ENCODE measurements around the gene SH2D3C. TPM values are rescaled to one million over a fixed set of nuclear protein-coding genes. Genes with fewer than 3 reads are reported as not detected.

The SH2D3C gene
- polyA plus RNA-seq, 1 donor from 2014 or later = 14.5 TPM

DNA sequence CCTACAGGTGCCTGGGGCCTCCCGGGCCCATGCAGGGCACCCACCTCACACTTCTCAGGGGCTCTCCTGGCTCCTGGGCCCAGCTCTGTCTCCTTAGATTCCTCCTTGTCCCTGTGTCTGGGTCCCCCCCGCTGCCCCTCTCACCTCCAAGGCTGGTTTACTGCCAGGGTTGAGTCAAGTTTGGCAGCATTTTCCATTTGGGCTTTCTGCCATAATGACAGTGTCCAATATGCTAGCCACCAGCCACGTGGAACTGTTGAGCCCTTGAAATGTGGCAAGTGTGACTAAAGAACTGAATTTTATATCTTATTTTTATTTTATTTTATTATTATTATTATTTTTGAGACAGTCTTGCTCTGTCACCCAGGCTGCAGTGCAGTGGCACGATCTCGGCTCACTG lies 60.7 kb downstream of the SH2D3C start:
- Histone ChIP-seq H3K79me2 (replicated peaks; ENCODE audit: insufficient read depth, low read length) (no peaks in the 10 kb centered on the region), H3K9me2 (ENCODE audit: insufficient read depth, low read length) (no peaks in the 10 kb centered on the region), H3K36me3 (ENCODE audit: insufficient read depth, low read length) (no peaks in the 10 kb centered on the region), H3K4me3 (ENCODE audit: low read length) (no peak overlapping the region), H4K20me1 (ENCODE audit: insufficient read depth) (no peaks in the 10 kb centered on the region), H3K27me3 (ENCODE audit: insufficient read depth, low read depth, low read length) (no peaks in the 10 kb centered on the region), H3K27ac (ENCODE audit: low read length) (no peak overlapping the region), H3F3A (ENCODE audit: insufficient read depth, low read length, poor library complexity, severe bottlenecking) (no peaks in the 10 kb centered on the region), H3K9me3 (ENCODE audit: low read length) (no peaks in the 10 kb centered on the region), H3K4me2 (ENCODE audit: low read length) (no peak overlapping the region), H2AFZ (ENCODE audit: low read depth, low read length) (no peak overlapping the region), H3K9ac (ENCODE audit: low read length) (no peak overlapping the region)
- TF ChIP-seq EZH2 (IDR thresholded peaks at IDR 0.05; ENCODE audit: borderline replicate concordance, insufficient read depth, low read length, poor library complexity, severe bottlenecking) = no peak
- no peak for TF ChIP-seq REST (IDR thresholded peaks at IDR 0.05; ENCODE audit: borderline replicate concordance)
- no peak for TF ChIP-seq TAF1 (IDR thresholded peaks at IDR 0.05; ENCODE audit: low read depth)
- no peak for TF ChIP-seq RAD21 (conservative IDR thresholded peaks at IDR 0.05)
- no peak for TF ChIP-seq EP300 (conservative IDR thresholded peaks at IDR 0.05; ENCODE audit: poor library complexity, severe bottlenecking)
- no peak for TF ChIP-seq MXI1 (conservative IDR thresholded peaks at IDR 0.05; ENCODE audit: poor library complexity, severe bottlenecking)
- no peak for TF ChIP-seq SMC3 (conservative IDR thresholded peaks at IDR 0.05; ENCODE audit: poor library complexity)
- no peak for TF ChIP-seq CTCF (IDR thresholded peaks at IDR 0.05; ENCODE audit: poor library complexity, severe bottlenecking)
- no peak for TF ChIP-seq POLR2AphosphoS5 (IDR thresholded peaks at IDR 0.05)

DNA sequence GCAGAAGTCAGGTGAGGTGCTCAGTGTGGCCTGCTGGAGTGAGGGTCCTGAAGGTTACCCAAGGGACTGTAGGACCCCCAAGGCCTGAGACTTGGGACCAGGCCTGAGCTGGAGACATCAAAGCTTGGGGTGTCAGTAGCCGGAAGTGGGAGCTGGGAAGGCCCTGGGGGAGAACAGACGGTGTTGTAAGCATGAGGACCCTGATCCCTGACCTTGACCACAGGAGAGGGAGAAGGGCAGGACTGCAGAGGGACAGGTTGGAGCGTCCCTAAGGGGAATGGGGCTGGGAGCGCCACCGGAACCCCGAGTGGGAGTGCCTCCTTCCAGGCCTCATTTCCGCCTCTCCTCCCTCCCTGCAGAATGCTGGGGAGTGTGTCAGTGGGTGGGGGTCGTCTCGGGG lies 62.1 kb downstream of the SH2D3C start:
- H3K9ac ChIP-seq (ENCODE audit: low read length) = peak overlapping the region; percentile 62
- peak overlapping the region; percentile 34 for H3K4me2 ChIP-seq (ENCODE audit: low read length)
- no peaks in the 10 kb centered on the region for H3K36me3 ChIP-seq (ENCODE audit: insufficient read depth, low read length)
- H3K9me3 ChIP-seq (ENCODE audit: low read length) = no peaks in the 10 kb centered on the region
- no peaks in the 10 kb centered on the region for H3K9me2 ChIP-seq (ENCODE audit: insufficient read depth, low read length)
- H3K79me2 ChIP-seq (replicated peaks; ENCODE audit: insufficient read depth, low read length) = no peaks in the 10 kb centered on the region
- H3K27me3 ChIP-seq (ENCODE audit: insufficient read depth, low read depth, low read length) = no peaks in the 10 kb centered on the region
- H3K4me3 ChIP-seq (ENCODE audit: low read length) = peak overlapping the region; percentile 87
- H2AFZ ChIP-seq (ENCODE audit: low read depth, low read length) = peak overlapping the region; percentile 75
- no peaks in the 10 kb centered on the region for H3F3A ChIP-seq (ENCODE audit: insufficient read depth, low read length, poor library complexity, severe bottlenecking)
- H3K27ac ChIP-seq (ENCODE audit: low read length) = no peak overlapping the region
- TF ChIP-seq REST (IDR thresholded peaks at IDR 0.05; ENCODE audit: borderline replicate concordance) (no peak), EZH2 (IDR thresholded peaks at IDR 0.05; ENCODE audit: borderline replicate concordance, insufficient read depth, low read length, poor library complexity, severe bottlenecking) (no peak), EP300 (conservative IDR thresholded peaks at IDR 0.05; ENCODE audit: poor library complexity, severe bottlenecking) (no peak), TAF1 (IDR thresholded peaks at IDR 0.05; ENCODE audit: low read depth) (no peak), POLR2AphosphoS5 (IDR thresholded peaks at IDR 0.05) (no peak), MXI1 (conservative IDR thresholded peaks at IDR 0.05; ENCODE audit: poor library complexity, severe bottlenecking) (no peak)
- no peaks in the 10 kb centered on the region for H4K20me1 ChIP-seq (ENCODE audit: insufficient read depth)
